T-helper 2 cell treated with Interferon-gamma antibody and Interleukin-4, amounts not matched to agents 5 μg/mL and 100 μg/mL, for 36 hours (primary cell): Measurements from ENCODE around the gene VWA3B.

Source experiments
- DNase-seq: peaks from one replicate; pipeline ENCODE4 v3.0.0; 2021; ENCODE audit warnings: low spot score
- H3K27ac Mint-ChIP-seq: one replicate; pipeline ENCODE4 v1.8.0; 2021; ENCODE audit warnings: mild to moderate bottlenecking, mixed read lengths
- H3K27me3 Mint-ChIP-seq: one replicate; pipeline ENCODE4 v1.8.0; 2021; ENCODE audit warnings: low read depth, mixed read lengths
- H3K36me3 Mint-ChIP-seq: one replicate; pipeline ENCODE4 v1.8.0; 2021; ENCODE audit warnings: low read depth, mixed read lengths
- H3K4me1 Mint-ChIP-seq: one replicate; pipeline ENCODE4 v1.8.0; 2021; ENCODE audit warnings: low read depth, mixed read lengths
- H3K4me3 Mint-ChIP-seq: one replicate; pipeline ENCODE4 v1.8.0; 2022; ENCODE audit warnings: mild to moderate bottlenecking, moderate library complexity, mixed read lengths
- H3K9me3 Mint-ChIP-seq: one replicate; pipeline ENCODE4 v1.8.0; 2021; ENCODE audit warnings: mixed read lengths

VWA3B gene

GRCh38 chr2:98158305-98158704, 71.3 kb downstream of the VWA3B start:
- no peak overlapping the region for H3K27ac Mint-ChIP-seq
- DNase-seq: no peak
- H3K4me3 Mint-ChIP-seq: no peak overlapping the region
- no peaks in the 10 kb centered on the region for H3K4me1 Mint-ChIP-seq
- H3K9me3 Mint-ChIP-seq: no peaks in the 10 kb centered on the region
- H3K36me3 Mint-ChIP-seq: no peaks in the 10 kb centered on the region
- H3K27me3 Mint-ChIP-seq: peaks cover 2% of the 10 kb centered on the region

DNA sequence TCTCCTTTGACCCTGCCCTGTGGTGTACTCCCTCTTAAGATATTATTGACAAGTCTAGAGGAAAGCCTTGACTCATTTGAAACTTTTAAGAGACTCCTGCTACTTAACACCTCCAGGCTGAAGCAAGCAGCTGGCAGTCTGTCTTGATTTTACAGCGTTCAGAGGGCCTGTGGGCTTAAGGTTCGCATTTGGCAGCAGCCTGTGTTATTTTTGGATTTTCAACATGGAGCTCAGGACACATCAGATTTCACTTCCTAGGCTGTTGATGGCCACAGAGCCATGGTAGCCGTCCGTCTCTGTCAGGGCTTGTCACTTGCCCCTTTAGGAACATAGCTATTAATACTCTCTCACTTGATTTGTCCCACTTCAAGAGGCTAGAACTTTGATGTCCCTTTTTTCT, 73.6 kb downstream of the VWA3B start:
- no peak overlapping the region for H3K4me3 Mint-ChIP-seq
- H3K27ac Mint-ChIP-seq: no peak overlapping the region
- DNase-seq: no peak
- H3K27me3 Mint-ChIP-seq: peaks cover 2% of the 10 kb centered on the region
- no peaks in the 10 kb centered on the region for H3K4me1 Mint-ChIP-seq
- no peaks in the 10 kb centered on the region for H3K36me3 Mint-ChIP-seq
- no peaks in the 10 kb centered on the region for H3K9me3 Mint-ChIP-seq

DNA sequence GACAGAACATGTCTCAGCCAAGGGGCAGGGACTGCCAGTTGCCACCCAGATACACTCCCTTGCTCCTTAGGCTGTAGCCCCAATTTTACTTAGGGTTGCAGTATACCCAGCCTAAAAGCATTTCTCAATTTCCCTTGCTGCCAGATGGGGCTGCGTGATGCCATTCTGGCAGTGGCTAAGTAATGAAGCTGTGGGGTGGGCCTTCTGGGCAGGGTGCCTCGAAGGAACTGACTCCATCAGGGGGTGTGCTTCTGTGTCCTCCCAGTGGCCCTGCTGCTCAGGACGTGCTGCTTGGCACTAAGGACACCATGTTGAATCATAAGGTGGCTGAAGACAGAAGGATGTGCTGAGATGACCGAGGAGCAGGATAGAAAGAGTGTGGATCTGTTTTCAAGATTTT, 74.2 kb downstream of the VWA3B start:
- no peaks in the 10 kb centered on the region for H3K36me3 Mint-ChIP-seq
- H3K4me3 Mint-ChIP-seq: no peak overlapping the region
- H3K27me3 Mint-ChIP-seq: peaks cover 2% of the 10 kb centered on the region

GRCh38 chr2:98164256-98164655, 77.3 kb downstream of the VWA3B start:
- Mint-ChIP-seq H3K4me3 (no peak overlapping the region), H3K27me3 (peaks cover 10% of the 10 kb centered on the region), H3K27ac (no peak overlapping the region), H3K36me3 (no peaks in the 10 kb centered on the region), H3K9me3 (no peaks in the 10 kb centered on the region), H3K4me1 (no peaks in the 10 kb centered on the region)
- DNase-seq: no peak

More for the DNA sequence above, 74.2 kb downstream of the VWA3B start:
- H3K9me3 Mint-ChIP-seq: no peaks in the 10 kb centered on the region
- DNase-seq: no peak
- no peak overlapping the region for H3K27ac Mint-ChIP-seq
- H3K4me1 Mint-ChIP-seq: no peaks in the 10 kb centered on the region

GRCh38 chr2:98165516-98166071, 78.6 kb downstream of the VWA3B start:
- H3K36me3 Mint-ChIP-seq: no peaks in the 10 kb centered on the region
- no peak overlapping the region for H3K4me3 Mint-ChIP-seq
- H3K27ac Mint-ChIP-seq: no peak overlapping the region
- H3K27me3 Mint-ChIP-seq: peaks cover 12% of the 10 kb centered on the region
- no peak for DNase-seq
- no peaks in the 10 kb centered on the region for H3K9me3 Mint-ChIP-seq
- no peaks in the 10 kb centered on the region for H3K4me1 Mint-ChIP-seq

GRCh38 chr2:98167916-98168315, 80.9 kb downstream of the VWA3B start:
- Mint-ChIP-seq H3K27me3 (peaks cover 12% of the 10 kb centered on the region), H3K9me3 (no peaks in the 10 kb centered on the region), H3K4me3 (no peak overlapping the region), H3K27ac (no peak overlapping the region), H3K4me1 (no peaks in the 10 kb centered on the region), H3K36me3 (no peaks in the 10 kb centered on the region)
- DNase-seq: no peak

- no peak for DNase-seq
- no peaks in the 10 kb centered on the region for H3K4me1 Mint-ChIP-seq
- peaks cover 17% of the 10 kb centered on the region for H3K27me3 Mint-ChIP-seq
- H3K36me3 Mint-ChIP-seq: no peaks in the 10 kb centered on the region
- H3K4me3 Mint-ChIP-seq: no peak overlapping the region
- H3K27ac Mint-ChIP-seq: no peak overlapping the region
- H3K9me3 Mint-ChIP-seq: no peaks in the 10 kb centered on the region
These were observed 83.1 kb downstream of the VWA3B start for GRCh38 chr2:98170076-98170475.

GRCh38 chr2:98172150-98172765, 85.3 kb downstream of the VWA3B start:
- H3K9me3 Mint-ChIP-seq: no peaks in the 10 kb centered on the region
- H3K27me3 Mint-ChIP-seq: peaks cover 35% of the 10 kb centered on the region
- no peak overlapping the region for H3K4me3 Mint-ChIP-seq
- H3K36me3 Mint-ChIP-seq: no peaks in the 10 kb centered on the region
- H3K27ac Mint-ChIP-seq: no peak overlapping the region
- no peak for DNase-seq
- H3K4me1 Mint-ChIP-seq: no peaks in the 10 kb centered on the region

DNA sequence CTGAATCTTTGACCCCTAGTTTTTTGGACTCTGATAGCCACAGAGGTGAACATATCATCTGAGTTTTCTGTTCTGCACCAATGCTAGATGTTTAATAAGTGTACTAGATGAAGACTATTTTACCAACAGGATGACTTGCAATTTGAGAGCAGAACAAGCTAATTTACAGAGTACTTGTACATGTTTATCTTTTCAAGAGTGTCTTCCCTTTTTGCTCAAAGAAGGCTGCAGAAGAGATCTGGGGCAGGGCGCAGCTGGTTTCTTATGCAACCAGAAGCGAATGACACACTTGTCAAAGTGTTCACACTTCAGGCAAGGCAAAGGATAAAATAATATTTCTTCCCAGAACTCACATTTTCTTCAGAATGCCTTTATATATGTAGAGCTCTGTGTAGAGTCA, 86.0 kb downstream of the VWA3B start:
- Mint-ChIP-seq H3K9me3 (no peaks in the 10 kb centered on the region), H3K27ac (no peak overlapping the region), H3K36me3 (no peaks in the 10 kb centered on the region), H3K27me3 (peaks cover 37% of the 10 kb centered on the region), H3K4me1 (no peaks in the 10 kb centered on the region), H3K4me3 (no peak overlapping the region)
- no peak for DNase-seq

GRCh38 chr2:98175811-98176210, 88.8 kb downstream of the VWA3B start:
- Mint-ChIP-seq H3K36me3 (no peaks in the 10 kb centered on the region), H3K9me3 (no peaks in the 10 kb centered on the region), H3K4me1 (no peaks in the 10 kb centered on the region), H3K27me3 (peaks cover 39% of the 10 kb centered on the region), H3K27ac (no peak overlapping the region), H3K4me3 (no peak overlapping the region)
- no peak for DNase-seq

DNA sequence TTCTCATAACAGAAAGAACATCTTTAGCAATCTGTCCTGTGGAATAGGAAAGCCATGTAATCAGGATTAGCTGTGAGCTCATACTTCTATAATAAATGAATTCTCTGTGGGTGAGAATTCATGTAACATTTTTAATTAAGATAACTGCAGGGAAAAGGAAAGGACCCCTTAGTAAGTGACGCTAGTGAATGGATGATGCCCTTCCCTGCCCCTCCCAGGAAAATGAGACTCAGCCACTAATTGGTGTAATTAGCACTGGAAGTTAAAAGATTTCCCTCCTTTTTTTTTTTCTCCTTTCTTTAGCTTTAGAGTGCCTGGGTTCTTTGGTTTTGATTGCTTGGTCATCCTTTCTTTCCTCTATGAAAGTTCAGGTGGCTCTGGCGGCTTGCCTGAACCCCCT, 90.3 kb downstream of the VWA3B start:
- Mint-ChIP-seq H3K9me3 (no peaks in the 10 kb centered on the region), H3K36me3 (no peaks in the 10 kb centered on the region), H3K27ac (no peak overlapping the region), H3K4me3 (no peak overlapping the region), H3K27me3 (peaks cover 41% of the 10 kb centered on the region), H3K4me1 (no peaks in the 10 kb centered on the region)
- DNase-seq: no peak

DNA sequence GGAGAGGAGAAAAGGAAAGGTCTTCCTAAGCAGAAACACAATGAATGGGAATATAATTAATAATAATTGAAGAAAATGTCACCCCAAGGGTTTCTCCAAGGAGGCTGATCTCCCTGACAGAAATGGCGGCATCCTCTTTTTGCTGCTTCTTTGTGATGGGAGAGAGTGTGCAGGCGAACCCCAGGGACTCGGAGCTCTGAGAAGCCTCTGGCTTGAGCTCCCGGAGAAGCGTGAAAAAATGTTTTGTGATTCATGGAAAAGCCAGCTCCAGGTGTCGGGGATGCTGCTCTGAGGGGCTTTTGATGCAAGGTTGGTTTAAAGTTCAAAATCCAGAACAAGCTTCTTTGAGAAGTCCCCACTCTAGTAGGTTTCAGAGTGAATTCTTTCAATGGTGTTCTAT, 91.0 kb downstream of the VWA3B start:
- no peaks in the 10 kb centered on the region for H3K36me3 Mint-ChIP-seq
- no peak overlapping the region for H3K27ac Mint-ChIP-seq
- H3K4me3 Mint-ChIP-seq: no peak overlapping the region
- H3K27me3 Mint-ChIP-seq: peaks cover 41% of the 10 kb centered on the region
- H3K9me3 Mint-ChIP-seq: no peaks in the 10 kb centered on the region
- no peaks in the 10 kb centered on the region for H3K4me1 Mint-ChIP-seq
- no peak for DNase-seq

GRCh38 chr2:98180456-98180855, 93.5 kb downstream of the VWA3B start:
- no peaks in the 10 kb centered on the region for H3K36me3 Mint-ChIP-seq
- peaks cover 33% of the 10 kb centered on the region for H3K27me3 Mint-ChIP-seq

DNA sequence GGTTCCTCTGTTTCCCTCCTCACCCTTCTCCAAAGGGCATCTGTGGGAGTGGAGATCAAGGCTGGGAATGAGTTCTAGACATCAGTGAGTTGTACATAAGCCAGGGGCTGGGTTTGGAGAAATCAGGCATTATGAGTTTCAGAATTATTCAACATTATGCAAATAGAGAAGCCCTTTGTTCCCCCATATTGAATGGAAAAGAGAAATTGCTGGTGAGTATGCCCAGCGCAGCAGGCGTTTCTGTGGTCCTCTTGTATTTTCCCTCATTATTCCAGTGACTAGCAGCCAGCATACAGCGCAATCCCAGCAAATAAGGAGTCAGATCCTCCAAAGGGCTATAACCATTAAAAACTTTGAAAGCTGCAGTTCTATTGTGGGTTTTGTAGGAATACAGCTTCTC, 94.4 kb downstream of the VWA3B start:
- Mint-ChIP-seq H3K4me3 (no peak overlapping the region), H3K27ac (no peak overlapping the region), H3K9me3 (no peaks in the 10 kb centered on the region), H3K27me3 (peaks cover 26% of the 10 kb centered on the region), H3K4me1 (no peaks in the 10 kb centered on the region), H3K36me3 (no peaks in the 10 kb centered on the region)
- no peak for DNase-seq

More at GRCh38 chr2:98180456-98180855, 93.5 kb downstream of the VWA3B start:
- no peak for DNase-seq
- Mint-ChIP-seq H3K27ac (no peak overlapping the region), H3K9me3 (no peaks in the 10 kb centered on the region), H3K4me1 (no peaks in the 10 kb centered on the region), H3K4me3 (no peak overlapping the region)

- H3K4me1 Mint-ChIP-seq: no peaks in the 10 kb centered on the region
- H3K36me3 Mint-ChIP-seq: no peaks in the 10 kb centered on the region
- no peak for DNase-seq
- H3K4me3 Mint-ChIP-seq: no peak overlapping the region
- no peaks in the 10 kb centered on the region for H3K9me3 Mint-ChIP-seq
- H3K27ac Mint-ChIP-seq: no peak overlapping the region
- H3K27me3 Mint-ChIP-seq: peaks cover 2% of the 10 kb centered on the region
These were observed 98.8 kb downstream of the VWA3B start for GRCh38 chr2:98185801-98186200.
